Epidermal melanocyte (primary cell): ENCODE results near the gene GJC3.
A peak's percentile ranks its signal among the peaks of the same experiment; 100 is the strongest.
"Not testable (repeated sequence)": the region's sequence is repeated elsewhere in the genome, so short reads cannot be mapped to it uniquely, and the experiment has no call there.

Experiments
- DNase-seq: peaks from one replicate; pipeline ENCODE4 v3.0.0; 2011; ENCODE audit warnings: low spot score; ENCODE audit not compliant: insufficient read length

GJC3 gene

GRCh38 chr7:99928994-99929729 is at the start of gene GJC3:
Gene GJC3 (minus strand): TSS chr7:99929620. CDS start chr7:99929620, 0 bp downstream.
- DNase-seq, result peak; percentile 82

GRCh38 chr7:99976626-99977025 is 47.2 kb upstream of the GJC3 start:
- DNase-seq, result no peak

GRCh38 chr7:99975782-99976521 is 46.5 kb upstream of the GJC3 start, which contains the start of gene AZGP1:
Gene AZGP1 (minus strand): TSS chr7:99976031. CDS start chr7:99976020, 11 bp downstream.
- no peak for DNase-seq

GRCh38 chr7:99974681-99975080 is 45.3 kb upstream of the GJC3 start:
- DNase-seq, result no peak

- not testable (repeated sequence) for DNase-seq
Observed at GRCh38 chr7:99973817-99974216, 44.4 kb upstream of the GJC3 start.

GRCh38 chr7:99971242-99971641 is 41.8 kb upstream of the GJC3 start:
- no peak for DNase-seq

GRCh38 chr7:99969813-99970212 is 40.4 kb upstream of the GJC3 start:
- not testable (repeated sequence) for DNase-seq

- no peak for DNase-seq
Observed at GRCh38 chr7:99969298-99969697, 39.9 kb upstream of the GJC3 start.

GRCh38 chr7:99958564-99959227 is 29.3 kb upstream of the GJC3 start:
- no peak for DNase-seq

GRCh38 chr7:99955247-99955646 is 25.8 kb upstream of the GJC3 start:
- DNase-seq, result no peak

GRCh38 chr7:99954643-99955042 is 25.2 kb upstream of the GJC3 start:
- DNase-seq, result not testable (repeated sequence)

- no peak for DNase-seq
Observed at GRCh38 chr7:99953649-99954048, 24.2 kb upstream of the GJC3 start.

GRCh38 chr7:99952649-99953048 is 23.2 kb upstream of the GJC3 start:
- not testable (repeated sequence) for DNase-seq

GRCh38 chr7:99950819-99951218 is 21.4 kb upstream of the GJC3 start:
- not testable (repeated sequence) for DNase-seq

GRCh38 chr7:99949645-99950228 is 20.3 kb upstream of the GJC3 start:
- DNase-seq, result no peak

- no peak for DNase-seq
Observed at GRCh38 chr7:99947608-99948007, 18.2 kb upstream of the GJC3 start.

GRCh38 chr7:99944497-99945070 is 15.2 kb upstream of the GJC3 start:
- DNase-seq, result no peak

GRCh38 chr7:99943641-99944496 is 14.4 kb upstream of the GJC3 start:
- DNase-seq, result peak; percentile 74

- no peak for DNase-seq
Observed at GRCh38 chr7:99938296-99938695, 8.9 kb upstream of the GJC3 start.

GRCh38 chr7:99935009-99935408 is 5.6 kb upstream of the GJC3 start:
- DNase-seq, result not testable (repeated sequence)
